KBM-7 (cell line): ENCODE results near the gene SCT.

ENCODE experiments used
- DNase-seq: peaks from one replicate; pipeline ENCODE4 v3.0.0-alpha.2; 2015
- in situ Hi-C: fragments of 300-500 bp; cut with MboI; formaldehyde crosslinking; loops from 2 replicates; pipeline ENCODE4 v1.14.3; 2020; ENCODE audit warnings: low sequenced_read_pairs, low pct_unique_long_range_greater_than_20kb, mixed read lengths

The SCT gene

GRCh38 chr11:624705-625635 lies 2.0 kb downstream of the SCT start, which contains the start of gene CDHR5:
Gene CDHR5 (minus strand): TSS chr11:624955. CDS start chr11:624902, 53 bp downstream.
- in situ Hi-C loops: no loop called here
- no peak for DNase-seq

DNA sequence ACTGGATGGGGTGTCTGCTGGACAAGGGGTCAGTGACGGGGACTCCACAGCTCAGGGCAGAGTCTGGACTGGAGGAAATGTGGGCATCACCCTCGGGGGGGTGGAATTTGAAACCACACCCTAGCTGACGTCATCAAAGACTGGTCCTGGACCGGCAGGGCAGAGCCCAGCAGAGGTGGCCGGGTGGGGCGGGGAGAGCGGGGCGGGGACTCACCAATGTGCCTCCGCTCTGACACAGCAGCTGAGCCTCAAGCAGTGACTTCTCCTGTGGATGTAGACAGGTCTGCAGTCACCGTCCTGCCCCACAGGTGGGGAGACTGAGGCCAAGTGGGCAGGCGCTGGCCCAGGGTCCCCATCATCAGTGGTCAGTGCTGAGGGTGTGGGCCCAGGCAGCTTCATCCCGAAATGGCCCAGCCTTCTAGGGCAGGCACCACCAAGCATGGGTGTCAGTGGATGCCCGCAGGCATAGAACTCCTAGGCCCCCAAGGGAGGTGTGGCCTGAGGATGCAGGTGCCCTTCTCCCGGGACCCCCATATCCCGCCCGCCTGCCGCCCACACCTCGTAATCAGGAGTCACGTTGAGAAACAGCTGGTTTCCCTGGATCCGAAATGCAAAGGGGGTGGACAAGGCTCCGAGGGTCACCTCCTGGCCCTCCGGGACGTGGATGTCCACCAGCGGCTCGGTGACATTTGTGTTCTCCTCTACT lies 2.8 kb downstream of the SCT start:
- no peak for DNase-seq
- in situ Hi-C loops: no loop called here

GRCh38 chr11:623349-623869 lies 3.6 kb downstream of the SCT start:
- in situ Hi-C loops: no loop called here
- no peak for DNase-seq

DNA sequence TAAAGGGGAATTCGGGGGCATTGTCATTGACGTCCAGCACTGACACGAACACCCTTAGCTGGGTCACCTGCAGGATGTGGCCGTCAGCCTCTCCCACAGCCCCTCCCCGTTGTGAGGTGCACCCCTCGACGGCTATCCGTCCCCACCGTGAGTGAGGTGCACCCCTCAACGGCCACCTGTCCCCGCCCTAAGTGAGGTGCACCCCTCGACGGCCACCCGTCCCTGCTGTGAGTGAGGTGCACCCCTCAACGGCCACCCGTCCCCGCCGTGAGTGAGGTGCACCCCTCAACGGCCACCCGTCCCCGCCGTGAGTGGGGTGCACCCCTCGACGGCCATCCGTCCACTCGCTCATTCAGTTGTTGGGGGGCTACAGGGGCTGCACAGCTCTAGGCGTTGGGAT lies 5.1 kb downstream of the SCT start:
- DNase-seq: no peak
- in situ Hi-C loops: no loop called here

DNA sequence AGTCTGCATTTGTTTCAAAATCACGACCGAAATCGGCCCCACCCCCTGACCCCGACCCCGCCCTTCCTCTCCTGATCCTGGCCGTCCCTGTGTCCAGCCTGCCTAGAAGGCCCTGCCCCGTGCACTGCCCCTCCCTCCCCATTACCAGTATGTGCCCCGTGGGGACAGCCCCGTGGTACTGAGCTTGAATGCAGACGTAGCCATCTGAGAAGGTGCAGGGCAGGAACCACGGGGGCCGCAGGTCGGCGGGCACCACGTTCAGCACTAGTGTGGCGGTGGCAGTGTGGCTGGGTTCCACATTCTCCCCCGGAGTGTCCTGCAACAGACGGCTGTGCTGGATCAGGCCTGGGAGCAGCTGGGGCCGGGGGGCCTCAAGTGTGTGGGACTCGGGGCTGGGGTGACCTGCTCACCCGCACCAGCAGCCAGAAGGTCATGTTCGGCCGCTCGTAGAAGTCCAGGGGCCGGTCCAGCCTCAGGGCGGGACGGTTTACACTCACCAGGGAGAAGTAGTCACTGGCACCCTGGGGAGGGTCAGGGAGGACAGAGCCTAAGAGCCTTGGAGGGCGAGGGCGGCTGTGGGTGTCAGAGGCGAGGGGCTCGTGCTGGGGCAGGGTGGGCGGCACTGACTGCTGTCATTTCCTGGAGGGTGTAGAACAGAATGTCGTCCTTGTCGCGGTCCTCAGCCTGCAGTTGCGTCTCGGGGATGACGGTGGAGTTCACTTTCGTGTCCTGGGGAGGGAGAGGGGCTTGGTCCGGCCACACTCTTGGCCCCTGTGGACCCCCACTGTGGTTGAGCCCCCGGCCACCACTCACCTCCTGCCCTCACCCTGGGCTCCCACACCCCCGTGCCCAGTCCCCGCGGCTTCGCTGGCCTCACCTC lies 5.8 kb downstream of the SCT start:
- in situ Hi-C loops: no loop called here
- DNase-seq: no peak

- no peak for DNase-seq
- in situ Hi-C loops: no loop called here
Measured at GRCh38 chr11:620201-620600, 6.8 kb downstream of the SCT start.

- in situ Hi-C loops: no loop called here
- DNase-seq: no peak
Measured at GRCh38 chr11:619628-620050, 7.3 kb downstream of the SCT start.

- DNase-seq: no peak
- in situ Hi-C loops: no loop called here
Measured at GRCh38 chr11:618856-619627, 7.9 kb downstream of the SCT start.

DNA sequence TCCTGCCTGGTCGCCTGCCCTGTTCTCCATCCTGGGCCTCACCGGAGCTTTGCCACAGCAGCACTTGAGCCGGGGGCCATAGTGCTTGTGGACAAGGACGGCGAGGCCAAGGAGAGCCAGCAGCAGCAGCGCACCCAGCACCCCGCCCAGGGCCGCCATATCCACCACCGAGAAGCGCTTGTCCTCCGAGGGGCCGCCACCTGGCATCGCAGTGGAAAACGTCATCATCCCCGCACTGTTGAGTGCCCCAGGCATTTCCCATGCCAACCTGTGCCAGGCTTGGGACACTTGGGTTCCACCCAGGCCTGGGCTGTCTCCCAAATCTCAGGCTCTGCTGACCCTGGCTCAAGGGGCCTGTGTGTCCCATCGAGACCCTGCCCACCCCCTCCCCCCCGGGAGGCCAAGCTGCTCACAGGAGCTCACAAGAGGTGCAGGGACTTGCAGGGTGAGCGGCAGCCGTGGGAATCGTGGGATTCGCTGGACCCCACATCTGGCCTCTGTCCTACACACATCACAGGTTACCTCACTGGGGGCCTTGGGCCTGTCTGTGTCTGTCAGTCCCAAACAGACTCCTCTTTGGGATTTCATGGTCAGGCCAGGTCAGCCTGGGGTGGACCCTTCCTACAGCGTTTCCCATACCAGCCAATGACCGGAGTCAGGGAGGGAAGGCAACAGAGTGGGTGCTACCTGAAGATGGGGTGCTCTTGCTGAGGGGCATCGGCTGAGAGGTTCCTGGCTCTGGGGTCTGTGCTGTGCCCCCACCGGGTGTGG lies 8.9 kb downstream of the SCT start:
- in situ Hi-C loops: no loop called here

DNA sequence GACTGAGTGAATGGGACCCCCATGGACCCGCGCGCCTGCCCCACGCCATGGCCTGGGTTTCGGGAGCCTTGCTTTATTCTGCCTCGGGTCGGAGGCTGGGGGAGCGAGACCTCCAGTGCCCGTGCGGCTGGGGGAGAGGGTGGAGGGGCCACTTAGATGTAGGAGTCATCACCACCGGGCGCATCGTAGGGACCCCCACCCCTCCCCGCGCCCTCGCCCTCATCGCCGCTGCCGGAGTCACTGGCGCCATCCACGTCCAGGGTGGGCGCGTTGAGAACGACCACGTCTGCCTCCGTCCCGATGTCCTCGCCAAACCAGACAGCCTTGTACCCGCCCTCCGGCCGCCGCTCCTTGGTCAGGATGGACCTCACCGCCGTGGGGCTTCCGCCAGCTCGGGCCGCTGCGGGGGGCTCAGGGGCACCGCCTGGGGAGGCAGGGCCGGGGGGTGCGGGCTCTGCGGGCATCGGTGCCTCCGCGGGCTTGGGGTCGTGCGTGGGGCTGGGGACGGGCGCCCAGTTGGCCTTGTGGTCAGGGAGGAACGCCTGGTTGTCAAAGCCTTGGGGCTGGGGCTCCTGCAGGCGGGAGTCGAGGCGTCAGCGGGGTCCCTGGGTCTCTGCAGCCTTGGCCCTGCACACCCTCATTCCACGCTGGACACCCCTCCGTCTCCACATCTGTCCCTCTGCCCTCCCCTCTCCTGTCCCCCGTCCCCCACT lies 9.6 kb downstream of the SCT start:
- in situ Hi-C loops: no loop called here
- DNase-seq: no peak

More for the DNA sequence above, 8.9 kb downstream of the SCT start:
- DNase-seq: no peak

DNA sequence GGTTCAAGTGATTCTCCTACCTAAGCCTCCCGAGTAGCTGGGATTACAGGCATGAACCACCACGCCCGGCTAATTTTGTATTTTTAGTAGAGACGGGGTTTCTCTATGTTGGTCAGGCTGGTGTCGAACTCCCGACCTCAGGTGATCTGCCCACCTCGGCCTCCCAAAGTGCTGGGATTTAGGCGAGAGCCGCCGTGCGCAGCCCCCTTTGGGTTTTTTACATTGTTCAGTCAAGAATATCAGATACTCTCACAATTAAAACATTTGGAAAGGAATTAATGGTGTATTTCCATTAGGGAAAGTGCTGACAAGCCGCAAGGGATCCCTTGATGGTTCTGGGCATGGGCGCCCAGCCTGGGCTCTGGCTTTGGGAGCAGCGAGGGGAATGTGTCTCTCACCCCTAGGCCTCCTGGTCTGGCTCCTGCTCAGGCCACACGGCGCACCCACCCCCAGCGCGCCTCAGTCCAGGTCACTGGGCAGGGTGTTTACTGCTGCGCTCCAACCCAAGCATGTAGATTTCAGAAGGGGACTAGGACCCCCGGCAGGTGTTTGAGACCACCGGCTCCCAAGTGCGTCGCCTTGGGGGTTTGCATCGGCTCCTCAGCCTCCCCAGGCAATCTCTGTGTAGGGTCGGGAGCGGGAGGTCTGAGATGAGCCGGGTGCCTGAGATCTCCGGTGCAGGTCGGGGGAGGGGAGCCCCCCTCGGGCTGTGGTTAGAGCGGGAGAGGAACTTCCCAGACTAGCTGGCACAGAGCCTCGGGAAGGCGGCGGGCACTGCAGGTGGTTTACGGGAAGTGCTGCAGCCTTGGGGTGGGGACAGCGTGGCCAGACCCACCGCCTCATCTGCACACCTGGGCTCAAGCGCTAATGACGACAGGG lies 10.4 kb downstream of the SCT start:
- in situ Hi-C loops: no loop called here

DNA sequence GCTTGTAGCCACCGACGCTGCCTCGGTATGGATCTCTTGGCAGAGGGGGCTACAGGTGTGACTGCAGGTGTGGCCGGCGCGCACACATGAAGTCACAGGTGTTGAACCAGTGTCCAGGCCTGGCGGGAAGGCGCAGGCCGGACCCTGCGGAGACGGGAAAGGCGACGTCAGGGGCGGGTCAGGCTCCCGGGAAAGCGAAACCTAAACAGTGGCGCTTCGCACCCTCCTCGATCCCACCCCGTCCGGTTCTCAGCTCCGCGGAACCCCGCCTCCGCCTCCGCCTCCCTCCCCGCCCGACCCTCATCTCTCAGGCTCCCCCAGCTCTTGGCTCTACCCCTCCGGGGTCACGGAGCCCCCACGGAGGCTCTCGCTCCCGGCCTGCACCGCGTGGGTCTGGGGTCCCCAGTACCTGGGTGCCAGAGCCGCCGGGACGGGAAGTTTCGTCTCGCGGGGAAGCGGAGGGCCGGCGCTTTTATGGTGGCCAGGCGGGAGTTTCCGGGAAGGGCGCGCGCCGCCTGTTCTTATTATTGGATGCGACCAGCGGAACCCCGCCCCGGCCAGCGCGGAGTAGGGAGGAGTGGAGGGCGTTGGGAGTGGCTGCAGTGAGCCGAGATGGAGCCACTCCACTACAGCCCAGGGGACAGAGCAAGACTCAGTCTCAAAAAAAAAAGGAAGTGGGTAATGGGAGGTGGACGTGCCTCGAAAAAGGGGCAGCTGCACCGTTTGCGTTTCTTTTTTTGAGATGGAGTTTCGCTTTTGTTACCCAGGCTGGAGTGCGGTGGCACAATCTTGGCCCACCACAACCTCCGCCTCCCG lies 11.3 kb downstream of the SCT start, which contains the start of gene IRF7:
TSS of gene IRF7 (minus strand) at position 447 of the 816 bp plus-strand sequence. CDS start 586 bp downstream, outside the sequence.
- peak; percentile 98 for DNase-seq
- in situ Hi-C loops: no loop called here

More for the DNA sequence above, 10.4 kb downstream of the SCT start:
- DNase-seq: peak; percentile 41

- in situ Hi-C loops: no loop called here
- no peak for DNase-seq
Measured at GRCh38 chr11:614623-615503, 12.1 kb downstream of the SCT start.

DNA sequence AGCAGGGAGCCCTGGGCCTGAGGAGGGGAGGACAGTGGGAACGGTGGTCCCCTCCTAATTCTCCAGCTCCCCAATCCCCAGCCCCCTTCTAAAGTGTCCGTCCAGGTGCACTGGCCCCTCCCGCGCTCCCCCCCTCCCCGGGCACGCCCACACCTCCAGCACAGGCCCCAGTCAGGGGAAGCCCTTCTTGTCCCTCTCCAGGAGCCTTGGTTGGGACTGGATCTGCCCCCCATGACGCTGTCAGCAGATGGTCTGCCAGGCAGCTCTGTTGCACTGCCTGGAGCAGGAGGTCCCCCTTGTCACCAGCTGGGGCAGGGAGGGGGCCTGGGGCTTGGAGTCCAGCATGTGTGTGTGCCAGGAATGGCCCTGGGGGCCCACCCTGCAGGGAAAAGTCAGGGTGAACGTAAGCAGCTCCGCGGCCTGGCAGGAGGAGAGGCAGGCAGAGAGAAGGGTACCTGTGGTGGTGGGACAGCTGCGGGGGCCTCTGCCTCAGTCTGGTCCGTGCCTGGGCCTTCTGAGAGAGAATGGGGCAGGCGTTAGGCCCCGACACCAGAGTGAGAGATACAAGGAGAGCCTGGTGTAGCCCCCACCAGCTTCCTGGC lies 12.9 kb downstream of the SCT start:
- in situ Hi-C loops: no loop called here
- no peak for DNase-seq
